Loucy (cell line): ENCODE results near the gene IPO5.

Source experiments
- CTCF ChIP-seq: fragments of 200-600 bp; sonication (generic); conservative IDR thresholded peaks from 2 replicates; pipeline ENCODE4 v1.5.1; 2014; ENCODE audit warnings: mild to moderate bottlenecking, antibody characterized with exemption, low read length
- EZH2phosphoT487 ChIP-seq: fragments of 200-600 bp; IDR thresholded peaks from 2 replicates; pipeline ENCODE4 v1.6.1; 2018; ENCODE audit warnings: antibody characterized with exemption, mild to moderate bottlenecking, moderate library complexity, borderline replicate concordance

DNA sequence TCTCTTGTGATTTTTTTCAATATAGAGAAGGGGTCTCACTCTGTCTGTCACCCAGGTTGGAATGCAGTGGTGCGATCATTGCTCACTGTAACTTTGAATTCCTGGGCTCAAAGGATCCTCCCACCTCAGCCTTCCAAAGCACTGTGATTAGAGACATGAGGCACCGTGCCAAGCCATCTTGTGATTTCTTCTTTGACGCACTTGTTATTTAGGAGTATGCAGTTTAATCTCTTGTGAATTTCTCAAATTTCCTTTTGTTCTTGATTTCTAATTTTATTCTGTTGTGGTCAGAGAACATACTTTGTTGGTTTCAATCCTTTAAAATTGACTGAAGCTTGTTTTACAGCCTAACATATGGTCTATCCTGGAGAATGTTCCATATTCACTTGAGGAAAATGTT lies 14.5 kb downstream of the IPO5 start:
- TF ChIP-seq CTCF (no peak), EZH2phosphoT487 (no peak)
